GM08714 (cell line): Measurements from ENCODE around the gene KLHL30.

Experiments used
- H3K4me3 ChIP-seq: fragments of 200-500 bp; sonication (Bioruptor generic); 2 replicates; pipeline ENCODE4 v1.5.1; 2014; ENCODE audit warnings: mild to moderate bottlenecking, low read length, inconsistent platforms
- ZNF274 ChIP-seq: IDR thresholded peaks from 2 replicates; pipeline ENCODE4 v1.6.1; 2012; ENCODE audit warnings: mild to moderate bottlenecking, low read depth, low read length

The KLHL30 gene

GRCh38 chr2:238155051-238155760 is 16.7 kb downstream of the KLHL30 start:
- TF ChIP-seq ZNF274, result no peak
- no peak overlapping the region for H3K4me3 ChIP-seq

GRCh38 chr2:238155761-238156694 is 17.6 kb downstream of the KLHL30 start:
- H3K4me3 ChIP-seq, result no peak overlapping the region
- TF ChIP-seq ZNF274, result no peak

- TF ChIP-seq ZNF274, result no peak
These were observed 19.1 kb downstream of the KLHL30 start for GRCh38 chr2:238157506-238158017.

GRCh38 chr2:238158018-238158508 is 19.6 kb downstream of the KLHL30 start:
- no peak for TF ChIP-seq ZNF274
- no peak overlapping the region for H3K4me3 ChIP-seq

More at GRCh38 chr2:238157506-238158017, 19.1 kb downstream of the KLHL30 start:
- no peak overlapping the region for H3K4me3 ChIP-seq

GRCh38 chr2:238158509-238159070 is 20.1 kb downstream of the KLHL30 start, which contains the start of gene ERFE:
Gene ERFE (plus strand): TSS chr2:238158970. CDS start chr2:238159008, 38 bp downstream.
- TF ChIP-seq ZNF274, result no peak
- H3K4me3 ChIP-seq, result peak within 1 kb of the TSS; percentile 26; the same call in 1 of the 2 replicates

- peak overlapping the region; percentile 26; the same call in 1 of the 2 replicates for H3K4me3 ChIP-seq
- TF ChIP-seq ZNF274, result no peak
These were observed 20.6 kb downstream of the KLHL30 start for GRCh38 chr2:238159071-238159539.

- H3K4me3 ChIP-seq, result no peak overlapping the region
- no peak for TF ChIP-seq ZNF274
These were observed 21.3 kb downstream of the KLHL30 start for GRCh38 chr2:238159661-238160205.

GRCh38 chr2:238160206-238161129 is 22.0 kb downstream of the KLHL30 start:
- no peak overlapping the region for H3K4me3 ChIP-seq
- TF ChIP-seq ZNF274, result no peak

- no peak overlapping the region for H3K4me3 ChIP-seq
- no peak for TF ChIP-seq ZNF274
These were observed 23.0 kb downstream of the KLHL30 start for GRCh38 chr2:238161291-238162051.

- TF ChIP-seq ZNF274, result no peak
- H3K4me3 ChIP-seq, result no peak overlapping the region
These were observed 23.9 kb downstream of the KLHL30 start for GRCh38 chr2:238162251-238162845.

- no peak overlapping the region for H3K4me3 ChIP-seq
- no peak for TF ChIP-seq ZNF274
These were observed 24.5 kb downstream of the KLHL30 start for GRCh38 chr2:238162846-238163441.
